NCI-H1417 treated with DMSO at 0.1 percent for 48 hours (cell line): ENCODE data around the gene MICU1.
"Not testable (repeated sequence)": the region's sequence is repeated elsewhere in the genome, so short reads cannot be mapped to it uniquely, and the experiment has no call there.

Experiments
- DNase-seq: peaks from one replicate; lab custom pipeline; 2025; lab: John Stamatoyannopoulos, UW

The MICU1 gene, protein sequence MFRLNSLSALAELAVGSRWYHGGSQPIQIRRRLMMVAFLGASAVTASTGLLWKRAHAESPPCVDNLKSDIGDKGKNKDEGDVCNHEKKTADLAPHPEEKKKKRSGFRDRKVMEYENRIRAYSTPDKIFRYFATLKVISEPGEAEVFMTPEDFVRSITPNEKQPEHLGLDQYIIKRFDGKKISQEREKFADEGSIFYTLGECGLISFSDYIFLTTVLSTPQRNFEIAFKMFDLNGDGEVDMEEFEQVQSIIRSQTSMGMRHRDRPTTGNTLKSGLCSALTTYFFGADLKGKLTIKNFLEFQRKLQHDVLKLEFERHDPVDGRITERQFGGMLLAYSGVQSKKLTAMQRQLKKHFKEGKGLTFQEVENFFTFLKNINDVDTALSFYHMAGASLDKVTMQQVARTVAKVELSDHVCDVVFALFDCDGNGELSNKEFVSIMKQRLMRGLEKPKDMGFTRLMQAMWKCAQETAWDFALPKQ

DNA sequence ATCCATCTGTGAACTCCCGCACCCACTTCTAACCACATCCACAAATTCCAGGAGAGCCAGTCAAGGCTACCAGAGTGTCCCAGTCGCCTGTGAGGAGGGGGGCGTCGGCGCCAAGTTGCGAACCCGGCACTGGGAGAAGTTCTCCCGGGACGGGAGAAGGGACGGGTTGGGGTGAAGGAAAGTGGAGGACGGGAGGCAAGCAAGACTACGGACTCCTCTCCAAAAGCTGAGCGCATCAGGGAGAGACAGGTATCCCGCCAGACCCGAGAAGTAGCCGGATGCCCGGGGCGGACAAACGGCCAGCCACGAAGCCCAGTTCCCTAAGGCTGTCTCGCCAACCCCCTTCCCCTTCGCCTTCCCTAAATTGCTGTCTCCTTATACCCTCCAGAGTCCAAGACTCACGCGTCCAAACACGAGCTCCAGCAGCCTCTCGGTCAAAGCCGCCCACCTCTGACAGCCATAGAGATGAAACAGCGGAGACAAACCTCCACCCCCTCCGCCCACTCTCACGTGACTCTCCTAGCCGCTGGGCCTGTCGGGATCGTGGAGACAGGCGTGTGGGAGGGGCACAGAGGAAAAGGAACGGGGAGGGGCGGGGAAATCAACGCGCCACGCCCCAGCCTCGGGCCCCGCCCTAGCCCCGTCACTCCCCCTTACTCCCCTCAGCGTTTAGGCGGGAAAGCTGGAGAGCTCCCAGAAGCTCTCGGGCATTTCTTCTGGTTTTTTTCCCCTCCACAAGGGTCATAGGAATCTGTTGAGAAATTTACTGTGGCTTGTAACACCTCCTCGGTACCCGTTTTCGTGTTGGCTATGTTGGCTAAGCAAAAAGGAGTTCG lies at the start of gene MICU1:
MICU1 (minus strand) TSS at position 472 of the 836 bp plus-strand sequence. CDS start 59,286 bp downstream, outside the sequence.
- peak; percentile 61 for DNase-seq

DNA sequence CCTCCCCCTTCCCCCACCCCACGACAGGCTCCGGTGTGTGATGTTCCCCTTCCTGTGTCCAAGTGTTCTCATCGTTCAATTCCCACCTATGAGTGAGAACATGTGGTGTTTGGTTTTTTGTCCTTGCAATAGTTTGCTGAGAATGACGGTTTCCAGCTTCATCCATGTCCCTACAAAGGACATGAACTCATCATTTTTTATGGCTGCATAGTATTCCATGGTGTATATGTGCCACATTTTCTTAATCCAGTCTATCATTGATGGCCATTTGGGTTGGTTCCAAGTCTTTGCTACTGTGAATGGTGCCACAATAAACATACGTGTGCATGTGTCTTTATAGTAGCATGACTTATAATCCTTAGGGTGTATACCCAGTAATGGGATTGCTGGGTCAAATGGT lies 48.3 kb upstream of the MICU1 start:
- DNase-seq = not testable (repeated sequence)

DNA sequence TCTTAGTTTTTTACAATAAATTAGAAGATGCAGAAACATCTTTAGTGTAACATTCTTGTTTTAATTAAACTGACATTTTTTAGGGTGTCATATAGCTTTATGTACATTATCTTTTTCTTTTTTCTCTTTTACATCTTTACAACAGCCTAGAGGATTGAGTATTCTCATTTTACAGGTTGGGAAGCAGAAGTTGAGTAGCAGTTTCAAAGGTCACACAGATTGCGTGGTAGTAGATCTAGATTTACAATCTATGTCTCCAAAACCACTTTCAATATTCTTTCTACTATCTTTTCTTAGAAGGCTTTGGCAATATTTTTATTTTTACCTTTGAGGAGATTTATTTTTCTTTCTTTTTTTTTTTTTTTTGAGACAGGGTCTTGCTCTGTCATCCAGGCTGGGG lies 47.4 kb upstream of the MICU1 start:
- DNase-seq = no peak

DNA sequence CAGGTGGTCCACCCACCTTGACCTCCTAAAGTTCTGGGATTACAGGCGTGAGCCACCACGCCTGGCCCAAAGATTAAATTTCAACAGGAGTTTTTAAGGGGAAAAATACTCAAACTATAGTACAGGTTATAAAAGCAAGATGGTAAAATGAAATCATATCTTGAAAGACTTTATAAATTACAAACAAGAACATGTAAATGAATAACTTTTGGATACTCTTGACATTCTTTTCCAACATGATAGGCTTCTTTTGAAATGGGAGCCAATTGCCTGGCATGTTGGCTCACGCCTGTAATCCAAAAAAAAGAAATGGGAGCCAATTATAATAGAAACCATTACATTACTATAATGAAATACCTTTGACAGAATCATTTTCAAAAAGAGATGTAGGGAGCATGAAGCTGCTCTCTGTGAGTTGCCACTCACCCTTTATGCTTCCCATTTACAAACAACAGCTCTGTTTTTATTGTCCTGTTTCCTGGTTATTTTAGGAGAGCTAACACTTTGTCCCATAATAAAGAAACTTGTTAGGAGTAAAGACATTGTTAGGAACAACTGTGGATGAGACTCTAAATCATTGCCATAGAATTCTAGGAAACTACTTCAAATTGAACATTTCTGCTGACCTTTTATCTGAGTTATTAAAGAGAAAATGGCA lies 41.5 kb upstream of the MICU1 start:
- DNase-seq = no peak

DNA sequence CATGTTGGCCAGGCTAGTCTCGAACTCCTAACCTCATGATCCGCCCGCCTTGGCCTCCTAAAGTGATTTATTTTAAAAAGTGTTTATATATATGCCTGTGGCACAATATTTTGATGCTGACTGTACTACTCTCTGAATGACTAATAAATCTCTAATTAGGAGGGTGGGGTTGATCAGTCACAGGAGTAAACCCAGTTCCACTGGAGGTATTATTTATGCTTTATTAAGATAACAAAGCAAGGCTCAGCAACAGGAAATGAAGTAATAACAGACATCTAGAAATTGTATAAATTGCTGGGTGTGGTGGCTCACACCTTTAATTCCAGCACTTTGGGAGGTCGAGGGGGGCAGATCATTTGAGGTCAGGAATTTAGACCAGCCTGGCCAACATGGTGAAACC lies 40.0 kb upstream of the MICU1 start:
- DNase-seq = no peak

DNA sequence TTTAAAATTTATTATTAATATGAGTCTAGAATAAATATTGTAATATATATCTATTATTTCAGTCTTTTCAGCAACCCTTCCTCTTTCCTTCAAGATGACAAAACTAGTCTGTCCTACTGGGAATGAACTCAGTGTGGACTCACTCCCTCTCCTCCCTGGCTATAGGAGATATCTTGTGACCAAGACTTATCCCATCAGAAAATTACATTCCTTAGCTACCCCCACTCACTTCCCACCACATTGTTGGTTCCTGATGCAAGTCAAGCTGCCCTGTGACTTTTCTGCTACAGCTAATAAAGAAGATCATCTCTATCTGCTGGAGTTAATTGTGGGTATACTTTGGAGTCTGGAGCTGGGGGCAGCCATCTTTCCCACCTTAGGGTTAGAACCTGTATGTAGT lies 38.1 kb upstream of the MICU1 start:
- no peak for DNase-seq

DNA sequence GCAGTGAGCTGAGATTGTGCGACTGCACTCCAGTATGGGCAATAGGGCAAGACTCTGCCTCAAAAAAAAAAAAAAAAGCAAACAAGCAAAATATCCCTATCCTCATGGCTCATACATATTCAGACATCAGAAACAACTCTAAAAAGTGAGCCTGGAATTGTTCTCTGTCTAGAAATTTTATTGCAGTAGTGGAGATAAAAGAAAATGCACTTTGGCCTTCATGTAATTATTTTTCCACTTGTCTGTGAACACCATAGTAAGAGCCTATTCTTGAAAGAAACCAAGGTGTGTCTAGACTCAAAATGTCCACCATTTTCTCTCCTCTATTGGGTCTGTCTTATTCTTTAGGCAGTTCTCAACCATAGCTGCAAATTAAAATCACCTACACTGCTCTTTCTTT lies 35.6 kb upstream of the MICU1 start:
- DNase-seq = no peak

DNA sequence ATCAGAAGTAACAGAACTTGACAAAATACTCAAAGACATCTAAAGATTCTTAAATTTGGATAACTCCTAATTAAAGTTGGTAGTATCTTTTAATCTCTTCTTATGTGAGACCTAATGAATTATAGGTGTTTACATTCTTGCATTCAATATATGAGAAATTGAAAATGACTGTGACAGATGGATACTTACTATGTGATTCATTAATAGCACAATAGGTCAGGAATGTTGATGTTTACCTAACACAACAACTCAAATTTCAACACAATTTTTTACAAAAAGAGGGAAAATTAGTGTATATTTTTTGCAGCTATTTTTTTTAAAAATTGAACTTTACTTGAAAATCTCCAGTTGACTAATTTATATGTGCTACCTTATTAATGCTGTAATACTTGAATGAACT lies 34.3 kb upstream of the MICU1 start:
- no peak for DNase-seq

DNA sequence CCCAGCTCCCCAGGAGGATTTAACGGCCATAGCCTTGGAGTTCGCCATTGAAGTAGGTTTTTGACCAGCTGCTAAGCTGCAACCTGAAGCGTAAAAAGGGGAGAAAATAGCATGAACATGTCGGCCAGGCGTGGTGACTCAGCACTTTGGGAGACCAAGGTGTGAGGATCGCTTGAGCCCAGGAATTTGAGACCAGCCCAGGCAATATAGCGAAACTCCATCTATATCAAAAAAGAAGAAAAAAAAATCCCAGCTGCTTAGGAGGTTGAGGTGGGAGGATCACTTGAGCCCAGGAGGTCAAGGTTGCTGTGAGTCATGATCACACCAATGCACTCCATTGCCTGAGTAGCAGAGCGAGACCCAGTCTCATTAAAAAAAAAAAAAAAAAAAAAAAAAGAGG lies 33.8 kb upstream of the MICU1 start:
- DNase-seq = no peak

DNA sequence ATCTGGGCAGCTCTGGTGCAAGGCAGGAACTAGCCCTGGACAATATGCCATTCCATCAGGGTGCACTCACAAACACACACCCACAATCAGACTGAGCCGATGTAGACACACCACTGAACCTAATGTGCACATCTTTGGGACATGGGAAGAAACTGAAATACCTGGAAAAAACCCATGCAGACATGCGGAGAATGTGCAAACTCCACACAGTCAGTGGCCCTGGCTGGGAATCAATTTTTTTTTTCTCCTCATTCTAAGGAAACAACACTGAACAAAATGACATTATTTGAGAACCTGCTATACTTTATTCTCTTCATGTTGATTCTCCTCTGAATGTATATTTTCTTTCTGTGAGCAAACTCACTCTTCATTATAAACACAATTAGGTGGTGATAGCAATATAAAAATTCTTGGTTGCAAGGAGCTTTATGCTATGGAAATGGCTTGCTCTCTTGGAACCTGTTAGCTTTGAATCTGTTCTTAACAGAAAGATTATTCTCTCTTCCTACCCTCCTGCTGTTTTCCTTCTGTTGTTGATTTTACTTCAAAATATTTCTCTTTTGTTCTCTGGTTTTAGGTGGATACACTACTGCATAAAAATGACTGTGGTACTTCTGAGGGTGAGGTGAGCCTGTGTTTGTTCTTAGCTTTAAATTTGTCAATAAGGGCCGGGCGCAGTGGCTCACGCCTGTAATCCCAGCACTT lies 33.0 kb upstream of the MICU1 start:
- no peak for DNase-seq

DNA sequence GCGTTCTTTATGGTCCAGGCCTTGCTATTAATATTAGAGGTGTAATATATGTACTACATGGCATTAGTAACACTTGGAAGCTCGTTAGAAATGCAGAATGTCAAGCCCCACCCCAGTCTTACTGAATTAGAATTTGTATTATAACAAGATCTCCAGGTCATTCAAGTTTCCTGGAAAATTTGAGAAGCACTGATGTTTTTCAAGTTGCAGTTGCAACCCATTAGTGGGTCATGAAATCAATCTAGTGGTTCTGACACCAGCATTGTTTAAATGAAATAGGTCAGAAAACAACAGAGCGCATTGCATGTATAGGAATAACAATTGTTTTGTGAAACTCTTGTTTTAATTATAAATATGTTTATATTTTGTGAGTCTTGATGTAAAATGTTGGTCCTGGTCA lies 28.8 kb upstream of the MICU1 start:
- DNase-seq = no peak

DNA sequence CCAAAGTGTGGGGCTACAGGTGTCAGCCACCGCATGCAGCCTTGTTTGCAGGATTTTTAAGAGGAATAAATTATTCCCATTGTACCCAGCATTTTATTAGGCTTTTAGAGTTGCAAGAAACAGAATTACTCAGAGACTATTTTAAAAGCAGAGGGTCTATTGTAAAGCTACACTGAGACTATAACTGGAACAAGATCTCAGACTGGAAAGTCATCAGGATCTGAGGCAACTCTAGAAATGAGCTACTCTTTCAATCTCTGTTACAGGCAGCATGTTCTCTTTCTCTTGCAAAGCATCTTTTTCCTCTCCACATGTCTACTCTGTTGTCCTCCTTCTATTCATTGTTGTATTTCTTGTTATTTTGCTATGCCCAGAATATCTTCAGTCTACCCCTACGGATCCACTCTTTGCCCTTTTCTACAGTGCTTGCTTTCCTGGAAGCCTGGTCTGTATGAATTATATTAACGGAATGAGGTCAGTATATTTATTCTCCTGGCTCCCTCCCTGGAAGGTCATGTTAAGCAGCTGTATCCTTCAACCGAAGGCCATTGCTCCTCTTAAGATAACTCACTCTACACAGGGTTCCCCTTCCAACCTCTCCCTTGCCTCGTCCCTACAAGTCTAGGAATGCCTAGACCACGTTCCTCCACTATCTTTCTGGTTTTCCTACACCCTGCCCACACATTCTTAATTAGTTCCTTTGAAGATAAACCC lies 27.7 kb upstream of the MICU1 start:
- no peak for DNase-seq

DNA sequence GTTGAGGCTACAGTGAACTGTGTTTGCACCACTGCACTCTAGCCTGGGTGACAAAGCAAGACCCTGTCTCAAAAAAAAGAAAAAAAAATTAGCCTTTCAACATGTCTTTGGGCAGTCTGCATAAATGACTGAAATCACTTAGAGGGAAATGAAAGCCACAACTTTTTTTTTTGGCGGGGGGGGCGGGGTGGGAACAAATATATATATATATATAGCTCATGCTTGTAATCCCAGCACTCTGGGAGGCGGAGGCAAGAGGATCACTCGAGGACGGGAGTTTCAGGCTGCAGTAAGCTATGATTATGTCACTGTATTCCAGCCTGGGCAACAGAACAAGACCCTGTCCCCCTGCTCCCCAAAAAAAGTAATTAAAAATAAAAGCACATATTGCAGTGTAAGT lies 23.4 kb upstream of the MICU1 start:
- no peak for DNase-seq

DNA sequence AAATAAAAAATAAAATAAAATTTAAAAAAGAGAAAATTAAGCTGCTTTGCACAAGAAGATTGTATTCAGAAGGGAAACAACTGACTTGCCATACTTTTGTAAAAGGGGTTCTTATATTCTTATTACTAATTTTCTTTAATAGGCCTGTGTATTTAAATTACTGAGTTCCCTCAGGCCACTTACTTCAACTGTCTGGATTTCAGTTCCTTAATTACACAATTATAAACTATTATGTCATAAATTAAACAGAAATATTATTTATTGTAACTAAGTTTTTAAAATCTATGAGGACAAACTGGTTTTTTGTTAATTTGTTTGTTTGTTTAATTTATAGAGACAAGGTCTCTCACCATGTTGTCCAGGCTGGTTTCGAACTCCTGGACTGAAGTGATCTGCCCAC lies 22.4 kb upstream of the MICU1 start:
- DNase-seq = no peak

DNA sequence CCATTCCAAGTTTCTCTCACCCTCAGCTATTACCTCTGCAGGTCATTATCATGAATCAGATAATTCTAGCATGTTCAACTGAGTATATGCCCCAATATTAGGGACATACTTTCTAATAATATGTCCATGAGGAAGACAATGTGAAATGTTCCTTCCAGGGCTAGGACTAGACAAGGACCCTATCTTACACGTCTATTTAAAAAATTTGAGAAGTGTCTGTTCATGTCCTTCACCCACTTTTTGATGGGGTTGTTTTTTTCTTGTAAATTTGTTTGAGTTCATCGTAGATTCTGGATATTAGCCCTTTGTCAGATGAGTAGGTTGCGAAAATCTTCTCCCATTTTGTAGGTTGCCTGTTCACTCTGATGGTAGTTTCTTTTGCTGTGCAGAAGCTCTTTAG lies 21.1 kb upstream of the MICU1 start:
- not testable (repeated sequence) for DNase-seq

DNA sequence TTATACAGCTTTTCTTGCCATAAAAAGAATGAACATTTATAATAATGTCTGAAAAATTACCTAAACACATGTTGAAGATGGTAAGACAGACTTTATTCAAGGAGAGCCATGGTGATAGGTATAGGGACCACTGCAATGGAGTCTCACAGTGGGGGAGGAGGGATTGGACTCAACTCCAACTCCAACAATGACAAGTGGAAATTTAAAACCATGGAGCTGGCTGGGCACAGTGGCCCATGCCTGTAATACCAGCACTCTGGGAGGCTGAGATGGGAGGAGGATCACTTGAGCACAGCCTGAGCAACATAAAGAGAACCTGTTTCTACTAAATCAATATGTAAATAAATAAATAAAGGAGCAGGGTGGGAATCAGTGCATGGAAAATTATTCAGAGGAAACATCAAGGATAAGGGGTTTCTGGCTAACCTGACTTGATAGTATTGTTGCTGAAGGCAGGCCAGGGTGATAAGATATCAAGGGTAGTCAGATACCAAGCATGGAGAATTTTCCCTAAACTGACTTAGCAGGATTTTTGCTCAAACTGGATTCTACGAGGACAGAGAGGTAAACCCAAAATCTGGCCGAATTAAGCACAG lies 19.5 kb upstream of the MICU1 start:
- no peak for DNase-seq

DNA sequence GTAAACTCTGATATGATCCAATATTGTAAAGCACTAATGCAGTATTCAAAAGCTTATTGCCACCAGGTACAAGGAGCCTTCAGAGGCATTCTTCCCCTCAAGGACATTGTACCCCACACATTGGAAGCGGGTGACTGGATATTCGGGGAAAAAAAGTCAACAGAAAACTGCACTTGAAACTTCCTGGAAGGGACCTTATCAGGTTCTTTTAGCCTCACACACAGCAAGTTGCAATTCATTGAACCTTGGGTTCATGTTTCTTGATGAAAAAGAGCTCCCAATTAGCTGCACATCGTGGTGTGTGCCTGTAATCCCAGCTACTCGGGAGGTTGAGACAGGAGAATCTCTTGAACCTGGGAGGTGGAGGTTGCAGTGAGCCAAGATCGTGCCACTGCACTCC lies 16.4 kb upstream of the MICU1 start:
- DNase-seq = no peak

DNA sequence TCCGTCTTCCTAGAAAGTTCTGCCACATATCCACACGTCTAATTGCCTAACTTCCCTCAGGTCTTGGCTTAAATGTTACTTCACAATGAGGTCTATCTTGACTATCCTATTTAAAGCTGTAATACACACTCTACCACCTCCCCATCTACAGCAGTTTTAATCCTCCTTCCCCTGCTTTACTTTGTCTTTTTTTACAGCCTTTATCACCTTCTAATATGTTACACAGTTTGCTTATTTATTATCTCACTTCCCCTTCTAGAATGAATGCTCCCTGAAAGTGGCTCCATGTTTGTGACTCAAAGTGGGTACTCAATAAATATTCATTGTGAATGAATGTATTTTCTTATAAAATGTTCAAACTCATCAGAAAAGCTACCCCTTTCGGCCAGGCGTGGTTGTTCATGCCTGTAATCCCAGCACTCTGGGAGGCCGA lies 13.6 kb upstream of the MICU1 start:
- DNase-seq = no peak

DNA sequence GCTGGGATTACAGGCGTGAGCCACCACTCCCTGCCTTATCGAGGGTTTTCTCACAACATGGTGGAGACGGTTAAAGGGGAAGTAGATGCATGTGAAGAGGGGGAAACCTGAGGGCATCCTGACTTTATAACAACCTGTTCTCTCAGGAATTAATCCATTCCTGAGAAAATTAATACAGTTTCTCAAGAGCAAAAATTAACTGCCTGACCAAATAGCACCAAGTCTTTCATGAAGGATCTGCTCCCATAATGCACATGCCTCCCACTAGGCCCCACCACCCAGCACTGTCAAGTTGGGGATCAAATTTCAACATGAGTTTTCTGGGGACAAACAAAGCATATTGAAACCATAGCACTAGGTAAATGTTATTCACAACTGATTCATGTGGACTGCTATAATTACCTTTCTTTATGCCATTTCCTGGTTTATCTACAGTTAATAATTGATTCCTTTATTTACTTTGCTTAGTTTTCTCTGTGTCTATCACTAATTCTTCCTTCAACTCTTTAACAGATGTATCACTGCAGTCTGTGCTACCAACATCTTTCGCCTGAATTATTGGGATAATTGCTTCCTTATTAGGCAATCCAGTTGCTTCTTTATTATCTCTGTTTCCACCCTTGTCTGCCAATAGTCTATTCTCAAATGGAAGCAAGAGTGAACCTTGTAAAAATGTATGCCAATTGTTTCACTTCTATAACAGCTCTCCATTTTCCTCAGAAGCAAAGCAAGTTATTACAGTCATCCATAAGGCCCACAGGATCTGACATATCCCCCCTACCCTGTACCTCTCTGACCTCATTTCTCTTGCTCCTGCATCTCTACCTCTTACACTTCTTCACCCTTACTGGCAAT lies 12.9 kb upstream of the MICU1 start:
- DNase-seq = no peak

DNA sequence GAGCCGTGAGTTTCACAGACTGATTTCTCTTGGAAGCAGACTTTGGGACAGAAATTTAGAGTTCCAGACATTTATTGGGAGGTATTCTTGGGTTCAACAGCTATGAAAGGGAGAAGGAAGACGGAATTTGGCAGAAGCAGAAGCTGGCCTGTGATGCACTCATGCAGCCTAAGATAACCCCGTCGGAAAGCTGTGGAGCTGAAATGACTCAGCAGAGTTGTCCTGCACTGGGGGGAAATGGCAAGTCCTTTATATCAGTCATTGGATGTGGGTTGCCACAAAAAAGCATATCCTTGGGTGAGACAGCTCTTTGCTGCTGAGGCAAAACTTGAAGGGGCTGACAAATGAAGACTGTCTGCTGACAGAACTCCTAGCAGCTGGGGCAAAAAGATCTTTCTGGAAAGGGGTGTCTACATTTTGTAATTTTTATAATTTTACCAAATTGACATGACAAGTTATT lies 11.5 kb upstream of the MICU1 start:
- DNase-seq = no peak
